ENCODE data around the gene ARHGAP24. TPM values are rescaled to one million over a fixed set of nuclear protein-coding genes. Genes with fewer than 3 reads are reported as not detected.

Gene ARHGAP24
- total and polyA plus RNA-seq, 12 donors = 0.72 to 53.4 (median 4.4) TPM

DNA sequence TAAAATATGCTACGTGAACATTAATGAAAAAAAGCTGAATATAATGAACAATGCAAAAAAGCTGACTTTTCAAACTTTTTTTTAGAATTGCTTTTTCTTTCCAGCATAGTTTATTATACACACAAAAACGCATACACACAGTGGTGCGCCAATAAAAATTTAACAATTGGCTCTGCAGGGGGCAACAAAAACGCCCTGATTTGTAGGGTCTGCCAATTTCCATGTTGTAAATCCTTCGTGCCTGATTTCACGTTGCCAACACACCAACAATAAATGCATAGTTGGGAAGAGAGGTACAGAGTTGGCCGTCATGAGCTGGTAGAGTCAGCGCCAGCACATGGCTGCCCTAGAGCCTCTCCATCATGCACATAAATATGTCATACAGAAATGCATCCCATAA is 551.8 kb downstream of the ARHGAP24 start:
- Histone ChIP-seq H3K4me3 (no peak overlapping the region), H3K4me1 (replicated peaks in 1 of 2) (no peaks in the 10 kb centered on the region), H3K36me3 (replicated peaks in 1 of 2) (no peaks in the 10 kb centered on the region), H3K9me3 (replicated peaks in 1 of 3) (no peaks in the 10 kb centered on the region), H3K27ac (no peak overlapping the region), H3K27me3 (no peaks in the 10 kb centered on the region)
- no peak for DNase-seq
- intact Hi-C loops (cut with DNase I) = no loop called here
- 84 to 96% (median 90%) methylated on average over 8 of the region's 8 CpGs for WGBS, 4 donors
- no peak for TF ChIP-seq POLR2A (IDR thresholded peaks at IDR 0.05)
- no peak for TF ChIP-seq CTCF (IDR thresholded peaks at IDR 0.05)

GRCh38 chr4:86031927-86032326 is 557.0 kb downstream of the ARHGAP24 start:
- no peaks in the 10 kb centered on the region for H3K36me3 ChIP-seq (replicated peaks in 1 of 2)
- TF ChIP-seq POLR2A (IDR thresholded peaks at IDR 0.05) = no peak
- no peak for TF ChIP-seq CTCF (IDR thresholded peaks at IDR 0.05)
- H3K27ac ChIP-seq = no peak overlapping the region
- no peak overlapping the region for H3K4me3 ChIP-seq
- no peak for DNase-seq
- no peaks in the 10 kb centered on the region for H3K9me3 ChIP-seq (replicated peaks in 1 of 3)
- WGBS, 4 donors = 85 to 94% (median 92%) methylated on average over 3 of the region's 3 CpGs
- H3K4me1 ChIP-seq (replicated peaks in 1 of 2) = peaks cover 0 to 19% of the 10 kb centered on the region in 2 donors
- H3K27me3 ChIP-seq = no peaks in the 10 kb centered on the region
- intact Hi-C loops (cut with DNase I) = no loop called here

GRCh38 chr4:86032476-86033022 is 557.6 kb downstream of the ARHGAP24 start:
- Histone ChIP-seq H3K9me3 (replicated peaks in 1 of 3) (no peaks in the 10 kb centered on the region), H3K36me3 (replicated peaks in 1 of 2) (no peaks in the 10 kb centered on the region), H3K27ac (peak overlapping the region in 4 of 5 donors; percentile 16 to 69 (median 32)), H3K4me1 (replicated peaks in 1 of 2) (peaks cover 0 to 19% of the 10 kb centered on the region in 2 donors), H3K4me3 (no peak overlapping the region), H3K27me3 (no peaks in the 10 kb centered on the region)
- intact Hi-C loops (cut with DNase I) = no loop called here
- TF ChIP-seq POLR2A (IDR thresholded peaks at IDR 0.05) (no peak), CTCF (IDR thresholded peaks at IDR 0.05) (no peak)
- 39 to 52% (median 48%) methylated on average over 3 to 4 of the region's 4 CpGs for WGBS, 4 donors
- DNase-seq = peak in 1 of 7 donors; percentile 57

DNA sequence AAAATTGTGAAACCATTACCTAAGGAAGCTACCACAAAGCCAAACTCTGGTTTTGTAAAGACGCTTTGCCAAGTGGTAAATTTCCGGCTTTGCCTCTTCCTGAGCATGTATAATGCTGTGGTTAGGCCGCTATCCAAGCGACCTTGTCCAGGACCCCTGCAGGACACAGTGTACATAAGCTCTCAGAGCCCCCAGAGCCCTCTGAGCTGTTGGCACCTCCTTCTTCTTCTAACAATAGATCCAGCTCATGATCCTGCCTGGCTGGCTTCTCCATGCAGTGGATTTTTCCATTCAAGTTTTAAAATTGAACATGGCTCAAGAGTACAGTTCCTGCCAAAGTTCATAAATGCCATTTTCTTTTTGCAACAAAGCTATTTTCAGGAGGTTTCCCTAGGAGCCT is 558.2 kb downstream of the ARHGAP24 start:
- DNase-seq = peak in 5 of 7 donors; percentile 40 to 68 (median 42)
- Histone ChIP-seq H3K4me3 (no peak overlapping the region), H3K27me3 (no peaks in the 10 kb centered on the region), H3K9me3 (replicated peaks in 1 of 3) (no peaks in the 10 kb centered on the region), H3K36me3 (replicated peaks in 1 of 2) (no peaks in the 10 kb centered on the region), H3K4me1 (replicated peaks in 1 of 2) (peaks cover 0 to 19% of the 10 kb centered on the region in 2 donors), H3K27ac (peak overlapping the region in 4 of 5 donors; percentile 16 to 69 (median 32))
- 49 to 64% (median 55%) methylated on average over 4 of the region's 4 CpGs for WGBS, 4 donors
- intact Hi-C loops (cut with DNase I) = no loop called here
- TF ChIP-seq CTCF (IDR thresholded peaks at IDR 0.05) (no peak), POLR2A (IDR thresholded peaks at IDR 0.05) (no peak)
